HEK293 (cell line): Measurements from ENCODE around the gene BRF1.

Experiments
- GLIS1 ChIP-seq: fragments of 450-650 bp; formaldehyde crosslinking; IDR thresholded peaks from 2 replicates; pipeline ENCODE4 v1.5.1; 2016; ENCODE audit warnings: missing biosample characterization, missing genetic modification characterization
- IKZF3 ChIP-seq: fragments of 450-650 bp; IDR thresholded peaks from 2 replicates; pipeline ENCODE4 v1.5.0; 2018; ENCODE audit warnings: missing biosample characterization, mild to moderate bottlenecking, missing genetic modification characterization, moderate library complexity
- PRDM1 ChIP-seq: fragments of 450-650 bp; formaldehyde crosslinking; IDR thresholded peaks from 2 replicates; pipeline ENCODE4; 2016; ENCODE audit warnings: missing biosample characterization, missing genetic modification characterization
- YY2 ChIP-seq: fragments of 450-650 bp; formaldehyde crosslinking; IDR thresholded peaks from 2 replicates; pipeline ENCODE4 v1.5.1; 2016; ENCODE audit warnings: missing biosample characterization, missing genetic modification characterization
- ZBTB1 ChIP-seq: fragments of 450-650 bp; formaldehyde crosslinking; IDR thresholded peaks from 2 replicates; pipeline ENCODE4 v1.5.1; 2016; ENCODE audit warnings: missing biosample characterization, missing genetic modification characterization
- ZBTB20 ChIP-seq: fragments of 450-650 bp; formaldehyde crosslinking; IDR thresholded peaks from 2 replicates; pipeline ENCODE4 v1.5.1; 2016; ENCODE audit warnings: missing biosample characterization, missing genetic modification characterization
- ZBTB8A ChIP-seq: fragments of 450-650 bp; formaldehyde crosslinking; IDR thresholded peaks from 2 replicates; pipeline ENCODE4 v1.5.1; 2016; ENCODE audit warnings: missing biosample characterization, missing genetic modification characterization
- ZFHX2 ChIP-seq: fragments of 450-650 bp; formaldehyde crosslinking; conservative IDR thresholded peaks from 2 replicates; pipeline ENCODE4 v1.5.1; 2016; ENCODE audit warnings: missing biosample characterization, missing genetic modification characterization
- ZNF2 ChIP-seq: fragments of 450-650 bp; formaldehyde crosslinking; IDR thresholded peaks from 2 replicates; pipeline ENCODE4 v1.5.1; 2016; ENCODE audit warnings: missing biosample characterization, missing genetic modification characterization
- ZNF214 ChIP-seq: fragments of 450-650 bp; formaldehyde crosslinking; IDR thresholded peaks from 2 replicates; pipeline ENCODE4 v1.5.1; 2017; ENCODE audit warnings: missing biosample characterization, mild to moderate bottlenecking, missing genetic modification characterization, borderline replicate concordance
- ZNF292 ChIP-seq: fragments of 450-650 bp; formaldehyde crosslinking; IDR thresholded peaks from 2 replicates; pipeline ENCODE4 v1.5.1; 2016; ENCODE audit warnings: low read depth, missing biosample characterization, missing genetic modification characterization, borderline replicate concordance
- ZNF311 ChIP-seq: fragments of 450-650 bp; formaldehyde crosslinking; IDR thresholded peaks from 2 replicates; pipeline ENCODE4 v1.5.1; 2017; ENCODE audit warnings: missing biosample characterization, missing genetic modification characterization, borderline replicate concordance
- ZNF473 ChIP-seq: fragments of 450-650 bp; formaldehyde crosslinking; IDR thresholded peaks from 2 replicates; pipeline ENCODE4 v1.5.1; 2017; ENCODE audit warnings: missing biosample characterization, missing genetic modification characterization
- ZNF501 ChIP-seq: fragments of 450-650 bp; formaldehyde crosslinking; IDR thresholded peaks from 2 replicates; pipeline ENCODE4 v1.5.1; 2016; ENCODE audit warnings: missing biosample characterization, missing genetic modification characterization
- ZNF677 ChIP-seq: fragments of 450-650 bp; IDR thresholded peaks from 2 replicates; pipeline ENCODE4 v1.5.0; 2018; ENCODE audit warnings: missing biosample characterization, mild to moderate bottlenecking, missing genetic modification characterization, moderate library complexity
- ZNF701 ChIP-seq: fragments of 450-650 bp; formaldehyde crosslinking; IDR thresholded peaks from 2 replicates; pipeline ENCODE4 v1.5.1; 2016; ENCODE audit warnings: missing biosample characterization, missing genetic modification characterization
- ZNF707 ChIP-seq: fragments of 450-650 bp; formaldehyde crosslinking; IDR thresholded peaks from 2 replicates; pipeline ENCODE4 v1.5.1; 2016; ENCODE audit warnings: missing biosample characterization, missing genetic modification characterization
- ZNF776 ChIP-seq: fragments of 450-650 bp; formaldehyde crosslinking; IDR thresholded peaks from 2 replicates; pipeline ENCODE4 v1.5.0; 2017; ENCODE audit warnings: missing biosample characterization, missing genetic modification characterization, borderline replicate concordance
- ZNF830 ChIP-seq: fragments of 450-650 bp; IDR thresholded peaks from 2 replicates; pipeline ENCODE4 v1.5.0; 2018; ENCODE audit warnings: missing biosample characterization, missing genetic modification characterization, low read depth, mild to moderate bottlenecking, moderate library complexity
- ZXDB ChIP-seq: fragments of 450-650 bp; formaldehyde crosslinking; IDR thresholded peaks from 2 replicates; pipeline ENCODE4 v1.5.1; 2016; ENCODE audit warnings: missing biosample characterization, missing genetic modification characterization
- TF ChIP-seq, protein P1 (sequence below): fragments of 450-650 bp; formaldehyde crosslinking; IDR thresholded peaks from 2 replicates; pipeline ENCODE4 v1.5.1; 2017; ENCODE audit warnings: missing biosample characterization, missing genetic modification characterization
- TF ChIP-seq, protein P2 (sequence below): fragments of 450-650 bp; formaldehyde crosslinking; IDR thresholded peaks from 2 replicates; pipeline ENCODE4 v1.5.1; 2016; ENCODE audit warnings: missing biosample characterization, missing genetic modification characterization
- TF ChIP-seq, protein P3 (sequence below): fragments of 450-650 bp; formaldehyde crosslinking; IDR thresholded peaks from 2 replicates; pipeline ENCODE4 v1.5.1; 2017; ENCODE audit warnings: missing biosample characterization, missing genetic modification characterization
- TF ChIP-seq, protein P4 (sequence below): fragments of 450-650 bp; formaldehyde crosslinking; IDR thresholded peaks from 2 replicates; pipeline ENCODE4 v1.5.1; 2016; ENCODE audit warnings: missing biosample characterization, missing genetic modification characterization
- TF ChIP-seq, protein P5 (sequence below): fragments of 450-650 bp; formaldehyde crosslinking; optimal IDR thresholded peaks from 2 replicates; pipeline ENCODE3; 2016; ENCODE audit warnings: missing biosample characterization, mild to moderate bottlenecking, missing genetic modification characterization
- TF ChIP-seq, protein P6 (sequence below): fragments of 450-650 bp; formaldehyde crosslinking; IDR thresholded peaks from 2 replicates; pipeline ENCODE4 v1.5.1; 2016; ENCODE audit warnings: missing biosample characterization, missing genetic modification characterization
- TF ChIP-seq, protein P7 (sequence below): IDR thresholded peaks from 2 replicates; pipeline ENCODE4 v1.6.1; 2011; ENCODE audit warnings: mild to moderate bottlenecking, low read depth, low read length, borderline replicate concordance
- TF ChIP-seq, protein P8 (sequence below): sonication (generic); formaldehyde crosslinking; IDR thresholded peaks from 2 replicates; pipeline ENCODE4 v1.8.1; 2022; ENCODE audit warnings: mild to moderate bottlenecking, moderate library complexity, missing genetic modification reagents

The BRF1 gene

DNA sequence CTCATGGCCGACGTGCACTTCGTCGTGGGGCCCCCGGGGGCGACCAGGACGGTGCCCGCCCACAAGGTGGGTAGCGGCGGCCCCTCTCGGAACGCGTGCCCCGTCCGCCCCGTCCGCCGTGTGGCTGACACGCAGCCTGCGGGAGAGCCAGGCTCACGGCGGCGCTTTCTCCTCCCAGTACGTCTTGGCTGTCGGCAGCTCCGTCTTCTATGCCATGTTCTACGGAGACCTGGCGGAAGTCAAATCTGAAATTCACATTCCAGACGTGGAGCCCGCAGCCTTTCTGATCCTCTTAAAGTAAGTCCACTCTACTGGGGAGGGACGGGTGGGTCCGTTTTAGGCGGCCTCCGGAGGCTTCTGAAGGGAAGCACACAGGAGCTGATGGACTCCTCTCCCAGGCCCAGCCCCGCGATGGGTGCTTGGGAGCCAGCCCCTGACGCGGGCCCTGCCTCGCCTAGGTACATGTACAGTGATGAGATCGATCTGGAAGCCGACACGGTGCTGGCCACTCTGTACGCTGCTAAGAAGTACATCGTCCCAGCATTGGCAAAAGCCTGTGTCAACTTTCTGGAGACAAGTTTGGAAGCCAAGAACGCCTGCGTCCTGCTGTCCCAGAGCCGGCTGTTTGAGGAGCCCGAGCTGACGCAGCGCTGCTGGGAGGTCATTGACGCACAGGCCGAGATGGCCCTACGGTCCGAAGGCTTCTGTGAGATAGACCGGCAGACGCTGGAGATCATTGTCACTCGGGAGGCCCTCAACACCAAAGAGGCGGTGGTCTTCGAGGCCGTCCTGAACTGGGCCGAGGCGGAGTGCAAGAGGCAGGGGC lies 51.4 kb downstream of the BRF1 start (continued):
- TF ChIP-seq ZNF501 (tag by site-specific recombination) (no peak), ZNF311 (tag by site-specific recombination) (no peak), GLIS1 (tag by site-specific recombination) (peak; percentile 31), ZNF2 (tag by site-specific recombination) (no peak), ZNF707 (no peak), ZBTB8A (peak; percentile 16), ZFHX2 (tag by site-specific recombination) (peak; percentile 95), IKZF3 (no peak), ZXDB (tag by site-specific recombination) (no peak), ZBTB1 (no peak), PRDM1 (tag by site-specific recombination) (no peak), ZNF830 (tag by site-specific recombination) (no peak), ZNF473 (tag by site-specific recombination) (no peak), ZNF214 (tag by site-specific recombination) (no peak), ZNF776 (tag by site-specific recombination) (no peak), ZNF292 (tag by site-specific recombination) (no peak), ZNF701 (tag by site-specific recombination) (no peak), ZBTB20 (tag by site-specific recombination) (peak; percentile 68), YY2 (tag by site-specific recombination) (no peak), ZNF677 (tag by site-specific recombination) (no peak)
- TF ChIP-seq, protein P1, sequence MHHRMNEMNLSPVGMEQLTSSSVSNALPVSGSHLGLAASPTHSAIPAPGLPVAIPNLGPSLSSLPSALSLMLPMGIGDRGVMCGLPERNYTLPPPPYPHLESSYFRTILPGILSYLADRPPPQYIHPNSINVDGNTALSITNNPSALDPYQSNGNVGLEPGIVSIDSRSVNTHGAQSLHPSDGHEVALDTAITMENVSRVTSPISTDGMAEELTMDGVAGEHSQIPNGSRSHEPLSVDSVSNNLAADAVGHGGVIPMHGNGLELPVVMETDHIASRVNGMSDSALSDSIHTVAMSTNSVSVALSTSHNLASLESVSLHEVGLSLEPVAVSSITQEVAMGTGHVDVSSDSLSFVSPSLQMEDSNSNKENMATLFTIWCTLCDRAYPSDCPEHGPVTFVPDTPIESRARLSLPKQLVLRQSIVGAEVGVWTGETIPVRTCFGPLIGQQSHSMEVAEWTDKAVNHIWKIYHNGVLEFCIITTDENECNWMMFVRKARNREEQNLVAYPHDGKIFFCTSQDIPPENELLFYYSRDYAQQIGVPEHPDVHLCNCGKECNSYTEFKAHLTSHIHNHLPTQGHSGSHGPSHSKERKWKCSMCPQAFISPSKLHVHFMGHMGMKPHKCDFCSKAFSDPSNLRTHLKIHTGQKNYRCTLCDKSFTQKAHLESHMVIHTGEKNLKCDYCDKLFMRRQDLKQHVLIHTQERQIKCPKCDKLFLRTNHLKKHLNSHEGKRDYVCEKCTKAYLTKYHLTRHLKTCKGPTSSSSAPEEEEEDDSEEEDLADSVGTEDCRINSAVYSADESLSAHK (tag by site-specific recombination), result no peak
- TF ChIP-seq, protein P2, sequence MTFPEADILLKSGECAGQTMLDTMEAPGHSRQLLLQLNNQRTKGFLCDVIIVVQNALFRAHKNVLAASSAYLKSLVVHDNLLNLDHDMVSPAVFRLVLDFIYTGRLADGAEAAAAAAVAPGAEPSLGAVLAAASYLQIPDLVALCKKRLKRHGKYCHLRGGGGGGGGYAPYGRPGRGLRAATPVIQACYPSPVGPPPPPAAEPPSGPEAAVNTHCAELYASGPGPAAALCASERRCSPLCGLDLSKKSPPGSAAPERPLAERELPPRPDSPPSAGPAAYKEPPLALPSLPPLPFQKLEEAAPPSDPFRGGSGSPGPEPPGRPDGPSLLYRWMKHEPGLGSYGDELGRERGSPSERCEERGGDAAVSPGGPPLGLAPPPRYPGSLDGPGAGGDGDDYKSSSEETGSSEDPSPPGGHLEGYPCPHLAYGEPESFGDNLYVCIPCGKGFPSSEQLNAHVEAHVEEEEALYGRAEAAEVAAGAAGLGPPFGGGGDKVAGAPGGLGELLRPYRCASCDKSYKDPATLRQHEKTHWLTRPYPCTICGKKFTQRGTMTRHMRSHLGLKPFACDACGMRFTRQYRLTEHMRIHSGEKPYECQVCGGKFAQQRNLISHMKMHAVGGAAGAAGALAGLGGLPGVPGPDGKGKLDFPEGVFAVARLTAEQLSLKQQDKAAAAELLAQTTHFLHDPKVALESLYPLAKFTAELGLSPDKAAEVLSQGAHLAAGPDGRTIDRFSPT, result peak; percentile 56
- TF ChIP-seq, protein P3, sequence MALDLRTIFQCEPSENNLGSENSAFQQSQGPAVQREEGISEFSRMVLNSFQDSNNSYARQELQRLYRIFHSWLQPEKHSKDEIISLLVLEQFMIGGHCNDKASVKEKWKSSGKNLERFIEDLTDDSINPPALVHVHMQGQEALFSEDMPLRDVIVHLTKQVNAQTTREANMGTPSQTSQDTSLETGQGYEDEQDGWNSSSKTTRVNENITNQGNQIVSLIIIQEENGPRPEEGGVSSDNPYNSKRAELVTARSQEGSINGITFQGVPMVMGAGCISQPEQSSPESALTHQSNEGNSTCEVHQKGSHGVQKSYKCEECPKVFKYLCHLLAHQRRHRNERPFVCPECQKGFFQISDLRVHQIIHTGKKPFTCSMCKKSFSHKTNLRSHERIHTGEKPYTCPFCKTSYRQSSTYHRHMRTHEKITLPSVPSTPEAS, result no peak
- TF ChIP-seq, protein P4, sequence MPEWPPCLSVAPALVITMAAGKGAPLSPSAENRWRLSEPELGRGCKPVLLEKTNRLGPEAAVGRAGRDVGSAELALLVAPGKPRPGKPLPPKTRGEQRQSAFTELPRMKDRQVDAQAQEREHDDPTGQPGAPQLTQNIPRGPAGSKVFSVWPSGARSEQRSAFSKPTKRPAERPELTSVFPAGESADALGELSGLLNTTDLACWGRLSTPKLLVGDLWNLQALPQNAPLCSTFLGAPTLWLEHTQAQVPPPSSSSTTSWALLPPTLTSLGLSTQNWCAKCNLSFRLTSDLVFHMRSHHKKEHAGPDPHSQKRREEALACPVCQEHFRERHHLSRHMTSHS (tag by site-specific recombination), result no peak
- TF ChIP-seq, protein P5, sequence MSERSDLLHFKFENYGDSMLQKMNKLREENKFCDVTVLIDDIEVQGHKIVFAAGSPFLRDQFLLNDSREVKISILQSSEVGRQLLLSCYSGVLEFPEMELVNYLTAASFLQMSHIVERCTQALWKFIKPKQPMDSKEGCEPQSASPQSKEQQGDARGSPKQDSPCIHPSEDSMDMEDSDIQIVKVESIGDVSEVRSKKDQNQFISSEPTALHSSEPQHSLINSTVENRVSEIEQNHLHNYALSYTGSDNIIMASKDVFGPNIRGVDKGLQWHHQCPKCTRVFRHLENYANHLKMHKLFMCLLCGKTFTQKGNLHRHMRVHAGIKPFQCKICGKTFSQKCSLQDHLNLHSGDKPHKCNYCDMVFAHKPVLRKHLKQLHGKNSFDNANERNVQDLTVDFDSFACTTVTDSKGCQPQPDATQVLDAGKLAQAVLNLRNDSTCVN, result peak; percentile 76
- TF ChIP-seq, protein P6, sequence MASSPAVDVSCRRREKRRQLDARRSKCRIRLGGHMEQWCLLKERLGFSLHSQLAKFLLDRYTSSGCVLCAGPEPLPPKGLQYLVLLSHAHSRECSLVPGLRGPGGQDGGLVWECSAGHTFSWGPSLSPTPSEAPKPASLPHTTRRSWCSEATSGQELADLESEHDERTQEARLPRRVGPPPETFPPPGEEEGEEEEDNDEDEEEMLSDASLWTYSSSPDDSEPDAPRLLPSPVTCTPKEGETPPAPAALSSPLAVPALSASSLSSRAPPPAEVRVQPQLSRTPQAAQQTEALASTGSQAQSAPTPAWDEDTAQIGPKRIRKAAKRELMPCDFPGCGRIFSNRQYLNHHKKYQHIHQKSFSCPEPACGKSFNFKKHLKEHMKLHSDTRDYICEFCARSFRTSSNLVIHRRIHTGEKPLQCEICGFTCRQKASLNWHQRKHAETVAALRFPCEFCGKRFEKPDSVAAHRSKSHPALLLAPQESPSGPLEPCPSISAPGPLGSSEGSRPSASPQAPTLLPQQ (tag by site-specific recombination), result no peak
- TF ChIP-seq, protein P7, sequence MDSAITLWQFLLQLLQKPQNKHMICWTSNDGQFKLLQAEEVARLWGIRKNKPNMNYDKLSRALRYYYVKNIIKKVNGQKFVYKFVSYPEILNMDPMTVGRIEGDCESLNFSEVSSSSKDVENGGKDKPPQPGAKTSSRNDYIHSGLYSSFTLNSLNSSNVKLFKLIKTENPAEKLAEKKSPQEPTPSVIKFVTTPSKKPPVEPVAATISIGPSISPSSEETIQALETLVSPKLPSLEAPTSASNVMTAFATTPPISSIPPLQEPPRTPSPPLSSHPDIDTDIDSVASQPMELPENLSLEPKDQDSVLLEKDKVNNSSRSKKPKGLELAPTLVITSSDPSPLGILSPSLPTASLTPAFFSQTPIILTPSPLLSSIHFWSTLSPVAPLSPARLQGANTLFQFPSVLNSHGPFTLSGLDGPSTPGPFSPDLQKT, result no peak
- TF ChIP-seq, protein P8, sequence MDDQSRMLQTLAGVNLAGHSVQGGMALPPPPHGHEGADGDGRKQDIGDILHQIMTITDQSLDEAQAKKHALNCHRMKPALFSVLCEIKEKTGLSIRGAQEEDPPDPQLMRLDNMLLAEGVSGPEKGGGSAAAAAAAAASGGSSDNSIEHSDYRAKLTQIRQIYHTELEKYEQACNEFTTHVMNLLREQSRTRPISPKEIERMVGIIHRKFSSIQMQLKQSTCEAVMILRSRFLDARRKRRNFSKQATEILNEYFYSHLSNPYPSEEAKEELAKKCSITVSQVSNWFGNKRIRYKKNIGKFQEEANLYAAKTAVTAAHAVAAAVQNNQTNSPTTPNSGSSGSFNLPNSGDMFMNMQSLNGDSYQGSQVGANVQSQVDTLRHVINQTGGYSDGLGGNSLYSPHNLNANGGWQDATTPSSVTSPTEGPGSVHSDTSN (CRISPR knock-in tag), result no peak
